Kidney (tissue), 14 donors: ENCODE measurements around the gene TMEM91. TPM values are rescaled to one million over a fixed set of nuclear protein-coding genes. Genes with fewer than 3 reads are reported as not detected.

Source experiments
- DNase-seq, 5 donors: peaks; one replicate each; pipeline ENCODE4 v3.0.0-alpha.2; 2013 to 2020
- FAIRE-seq: peaks from 2 replicates; lab custom pipeline; 2012; peaks lifted over from hg19 to GRCh38; lab: Jason Lieb, UNC
- H3K27ac ChIP-seq, 2 donors: one replicate each; pipeline ENCODE4 v1.7.0; 2013; ENCODE audit warnings: low read depth in 2 of 2, low read length in 2 of 2, inconsistent platforms in 1 of 2
- H3K27me3 ChIP-seq: one replicate; pipeline ENCODE4 v1.7.1; 2013; ENCODE audit warnings: low read length, inconsistent platforms; ENCODE audit not compliant: control insufficient read depth, insufficient read depth
- H3K36me3 ChIP-seq, 3 donors: one replicate each; pipeline versions ENCODE4 v1.7.0 to v1.7.1; 2013; ENCODE audit warnings: low read length in 3 of 3, control low read depth in 1 of 3, inconsistent platforms in 1 of 3; ENCODE audit not compliant: insufficient read depth in 3 of 3, control insufficient read depth in 2 of 3
- H3K4me1 ChIP-seq, 3 donors: one replicate each; pipeline versions ENCODE4 v1.7.0 to v1.7.1; 2013; ENCODE audit warnings: low read length in 3 of 3, inconsistent platforms in 1 of 3, low read depth in 1 of 3; ENCODE audit not compliant: control insufficient read depth in 2 of 3, insufficient read depth in 2 of 3
- H3K4me3 ChIP-seq, 3 donors: one replicate each; pipeline versions ENCODE4 v1.7.0 to v1.8.1; 2013; ENCODE audit warnings: low read length in 3 of 3, control low read depth in 1 of 3, inconsistent platforms in 1 of 3
- H3K9ac ChIP-seq, 3 donors: one replicate each; pipeline versions ENCODE4 v1.7.0 to v1.7.1; 2013; ENCODE audit warnings: low read length in 3 of 3, control low read depth in 1 of 3, inconsistent platforms in 1 of 3
- H3K9me3 ChIP-seq, 3 donors: one replicate each; pipeline versions ENCODE4 v1.7.0 to v1.7.1; 2013; ENCODE audit warnings: low read length in 3 of 3, control low read depth in 1 of 3, inconsistent platforms in 1 of 3; ENCODE audit not compliant: control insufficient read depth in 2 of 3, insufficient read depth in 1 of 3
- CTCF ChIP-seq: IDR thresholded peaks from 3 replicates; pipeline ENCODE4 v1.5.1; 2012; ENCODE audit warnings: mild to moderate bottlenecking, moderate library complexity, borderline replicate concordance; ENCODE audit not compliant: insufficient read depth; ENCODE audit errors: extremely low read depth
- intact Hi-C: fragments of 100-400 bp; cut with DNase I; formaldehyde crosslinking; loops from one replicate; pipeline ENCODE4 v1.11.1; 2022
- polyA plus RNA-seq: library from polyadenylated mRNA; stranded (reverse); fragments of 350-450 nt; fragmentation: Illumina TruSeq; extraction: RNeasy Lipid Tissue Mini Kit (QIAGEN cat#74804); gene quantifications from one replicate; pipeline ENCODE4 v1.2.3, GENCODE V29; 2014; ENCODE audit warnings: low read depth, low replicate concordance; ENCODE audit not compliant: insufficient read depth
- total RNA-seq: library from RNA; stranded (reverse); fragmentation: NEBNext Ultra II Directional; extraction: Animal tissue kit (Norgen Biotek cat#: 25700); gene quantifications from one replicate; pipeline ENCODE4 v1.2.1, GENCODE V29; 2021
- donor health status: control.
- donor health status: control.
- donor health status: control.
- donor health status: control.
- donor health status: control.
- donor health status: DM: yes; HTN: yes; CAD: no.
- donor health status: Normal renal cell carcinoma (clear cell type).

TMEM91 gene
- total and polyA plus RNA-seq, 2 donors from 2014 or later, result 9.5 to 24.3 TPM

- FAIRE-seq (no peak), DNase-seq (no peak)
- Histone ChIP-seq H3K27me3 (no peaks in the 10 kb centered on the region), H3K36me3 (no peaks in the 10 kb centered on the region), H3K27ac (peak overlapping the region; percentile 77 to 98), H3K9ac (peak overlapping the region; percentile 30 to 87 (median 83)), H3K9me3 (no peaks in the 10 kb centered on the region), H3K4me3 (peak overlapping the region; percentile 85 to 94 (median 90)), H3K4me1 (peaks cover 0 to 18% (median 10%) of the 10 kb centered on the region in 3 donors)
- intact Hi-C loops, result no loop called here
- no peak for TF ChIP-seq CTCF
These were observed 11.6 kb upstream of the TMEM91 start for GRCh38 chr19:41364524-41365391.

GRCh38 chr19:41366089-41366488 is 10.2 kb upstream of the TMEM91 start:
- Histone ChIP-seq H3K4me3 (no peak overlapping the region), H3K27me3 (no peaks in the 10 kb centered on the region), H3K9ac (no peak overlapping the region), H3K9me3 (no peaks in the 10 kb centered on the region), H3K36me3 (no peaks in the 10 kb centered on the region), H3K27ac (no peak overlapping the region), H3K4me1 (peaks cover 0 to 18% (median 10%) of the 10 kb centered on the region in 3 donors)
- no peak for TF ChIP-seq CTCF
- no peak for FAIRE-seq
- intact Hi-C loops, result no loop called here
- DNase-seq, result no peak

DNA sequence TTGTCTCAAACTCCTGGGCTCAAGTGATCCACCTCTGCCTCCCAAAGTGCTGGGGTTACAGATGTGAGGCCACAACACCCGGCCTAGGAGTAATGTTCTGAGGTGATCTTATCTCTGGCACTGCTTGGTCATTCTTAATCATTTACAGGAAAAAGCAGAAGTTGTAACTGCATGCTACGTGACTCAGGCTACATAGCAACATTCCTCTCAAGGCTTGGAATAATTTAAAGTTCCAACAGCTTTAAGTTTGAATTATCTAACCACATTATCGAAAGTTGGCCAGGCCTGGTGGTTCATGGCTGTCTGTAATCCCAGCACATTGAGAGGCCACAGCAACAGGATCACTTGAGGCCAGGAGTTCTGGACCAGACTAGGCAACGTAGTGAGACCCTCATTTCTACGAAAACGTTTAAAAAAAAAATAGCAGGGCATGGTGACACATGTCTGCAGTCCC is 8.5 kb upstream of the TMEM91 start:
- Histone ChIP-seq H3K9ac (no peak overlapping the region), H3K27ac (peak overlapping the region; percentile 67 to 73), H3K27me3 (no peaks in the 10 kb centered on the region), H3K4me3 (no peak overlapping the region), H3K9me3 (no peaks in the 10 kb centered on the region), H3K36me3 (no peaks in the 10 kb centered on the region), H3K4me1 (peaks cover 0 to 16% (median 10%) of the 10 kb centered on the region in 3 donors)
- no peak for TF ChIP-seq CTCF
- DNase-seq (peak in 3 of 5 donors; percentile 14 to 57 (median 56)), FAIRE-seq (no peak)
- intact Hi-C loops, result no loop called here
